Medulla oblongata (tissue), 1 donor: ENCODE data around the gene POPDC2.
A peak's percentile ranks its signal among the peaks of the same experiment; 100 is the strongest.
"Not testable (repeated sequence)": the region's sequence is repeated elsewhere in the genome, so short reads cannot be mapped to it uniquely, and the experiment has no call there.

ENCODE experiments used
- DNase-seq: peaks from one replicate; pipeline ENCODE4 v3.0.0-alpha.2; 2015; ENCODE audit errors: extremely low spot score

Gene POPDC2

GRCh38 chr3:119613872-119614271 is 46.5 kb downstream of the POPDC2 start:
- no peak for DNase-seq

GRCh38 chr3:119613201-119613600 is 47.2 kb downstream of the POPDC2 start:
- no peak for DNase-seq

- DNase-seq: no peak
Observed at GRCh38 chr3:119611664-119612063, 48.7 kb downstream of the POPDC2 start.

- DNase-seq: no peak
Observed at GRCh38 chr3:119609301-119609700, 51.1 kb downstream of the POPDC2 start.

- no peak for DNase-seq
Observed at GRCh38 chr3:119608405-119609000, 51.9 kb downstream of the POPDC2 start.

- no peak for DNase-seq
Observed at GRCh38 chr3:119604878-119605277, 55.5 kb downstream of the POPDC2 start.

- no peak for DNase-seq
Observed at GRCh38 chr3:119602676-119603075, 57.7 kb downstream of the POPDC2 start.

GRCh38 chr3:119601154-119601553 is 59.2 kb downstream of the POPDC2 start:
- DNase-seq: no peak

GRCh38 chr3:119600732-119601131 is 59.7 kb downstream of the POPDC2 start:
- DNase-seq: no peak

GRCh38 chr3:119599558-119600174 is 60.7 kb downstream of the POPDC2 start:
- no peak for DNase-seq

- no peak for DNase-seq
Observed at GRCh38 chr3:119598410-119599098, 61.8 kb downstream of the POPDC2 start.

GRCh38 chr3:119597548-119598288 is 62.7 kb downstream of the POPDC2 start, which contains the start of gene PLA1A:
Gene PLA1A, plus strand, starts transcription at chr3:119597885. Its CDS starts 29 bp downstream, at chr3:119597914.
- no peak for DNase-seq

GRCh38 chr3:119596398-119596797 is 64.0 kb downstream of the POPDC2 start:
- DNase-seq: no peak

GRCh38 chr3:119595639-119596334 is 64.6 kb downstream of the POPDC2 start:
- DNase-seq: peak; percentile 13

- not testable (repeated sequence) for DNase-seq
Observed at GRCh38 chr3:119594929-119595328, 65.5 kb downstream of the POPDC2 start.

- DNase-seq: no peak
Observed at GRCh38 chr3:119594066-119594465, 66.3 kb downstream of the POPDC2 start.

- DNase-seq: no peak
Observed at GRCh38 chr3:119592861-119593260, 67.5 kb downstream of the POPDC2 start.
